DMS 273 (cell line): ENCODE results near the gene EPHB1.
"Not testable (repeated sequence)": the region's sequence is repeated elsewhere in the genome, so short reads cannot be mapped to it uniquely, and the experiment has no call there.

Experiments used
- DNase-seq: peaks from one replicate; lab custom pipeline; 2025; ENCODE audit not compliant: unreplicated experiment; lab: John Stamatoyannopoulos, UW

Gene EPHB1

DNA sequence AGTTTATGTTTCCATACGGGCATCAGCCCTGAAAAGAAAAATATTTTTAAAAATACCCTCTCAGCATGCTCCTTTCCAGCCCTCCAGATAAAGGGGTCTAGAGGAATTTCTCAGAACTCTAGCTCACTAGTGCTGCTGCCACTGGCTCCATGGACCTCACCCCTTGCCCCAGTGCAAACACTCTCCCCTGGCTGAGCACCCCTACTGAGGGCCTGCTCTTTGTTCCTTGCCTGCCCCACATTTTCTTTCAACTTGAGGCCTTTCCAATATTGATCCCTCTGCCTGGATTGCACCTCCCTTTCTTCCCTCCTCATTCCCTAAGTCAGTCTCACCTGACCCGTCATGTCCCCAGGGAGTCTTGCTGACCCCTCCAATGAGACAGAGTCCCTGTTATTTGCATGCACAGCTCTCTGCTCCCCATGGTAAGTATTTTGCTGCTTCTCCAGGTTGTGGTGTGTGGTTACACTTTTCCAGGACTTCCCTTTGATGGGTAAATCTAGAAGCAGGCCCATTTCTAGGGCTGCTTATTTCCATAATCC lies 196.5 kb downstream of the EPHB1 start:
- DNase-seq, result no peak

- no peak for DNase-seq
These were observed 197.1 kb downstream of the EPHB1 start for GRCh38 chr3:134992180-134992579.

GRCh38 chr3:134992586-134992985 lies 197.5 kb downstream of the EPHB1 start:
- no peak for DNase-seq

DNA sequence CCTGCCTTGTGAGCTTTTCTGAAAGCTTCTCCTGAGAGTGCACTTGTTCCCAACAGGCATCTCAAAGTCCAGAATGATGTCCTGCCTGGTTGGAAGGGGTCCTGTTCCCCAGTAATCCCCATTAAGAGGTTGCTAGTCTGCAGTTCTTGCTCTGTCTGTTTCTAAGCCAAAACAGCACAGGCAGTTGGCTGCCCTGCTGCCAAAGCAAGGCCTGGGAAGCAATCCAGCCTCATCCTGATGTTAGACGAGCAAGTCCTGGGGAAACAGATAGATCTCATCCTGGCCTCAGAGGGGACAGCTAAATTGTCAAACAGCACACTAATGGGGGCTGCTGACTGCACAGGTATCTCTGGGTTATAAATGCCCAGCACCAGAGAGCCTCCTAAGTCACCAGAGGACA lies 198.0 kb downstream of the EPHB1 start:
- no peak for DNase-seq

DNA sequence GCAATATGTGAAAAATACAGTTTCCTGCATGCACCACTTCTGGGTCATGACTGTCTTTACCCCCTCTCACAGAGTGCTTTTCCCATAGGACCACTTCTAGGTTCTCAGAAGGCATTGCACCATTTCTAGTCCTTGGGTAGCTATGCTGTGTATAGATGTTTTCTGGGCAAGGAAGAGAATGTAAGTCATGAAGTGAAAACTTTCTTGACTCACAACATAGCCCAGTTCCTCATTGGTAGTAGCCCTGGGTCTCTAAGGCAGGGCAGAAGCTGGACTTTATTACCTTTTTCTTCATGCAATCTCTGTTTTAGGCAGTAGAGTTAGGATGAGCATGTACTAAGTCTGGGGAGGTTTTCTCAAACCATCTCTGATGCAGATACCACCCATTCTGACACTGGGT lies 203.1 kb downstream of the EPHB1 start:
- no peak for DNase-seq

- DNase-seq, result no peak
These were observed 203.8 kb downstream of the EPHB1 start for GRCh38 chr3:134998855-134999254.

DNA sequence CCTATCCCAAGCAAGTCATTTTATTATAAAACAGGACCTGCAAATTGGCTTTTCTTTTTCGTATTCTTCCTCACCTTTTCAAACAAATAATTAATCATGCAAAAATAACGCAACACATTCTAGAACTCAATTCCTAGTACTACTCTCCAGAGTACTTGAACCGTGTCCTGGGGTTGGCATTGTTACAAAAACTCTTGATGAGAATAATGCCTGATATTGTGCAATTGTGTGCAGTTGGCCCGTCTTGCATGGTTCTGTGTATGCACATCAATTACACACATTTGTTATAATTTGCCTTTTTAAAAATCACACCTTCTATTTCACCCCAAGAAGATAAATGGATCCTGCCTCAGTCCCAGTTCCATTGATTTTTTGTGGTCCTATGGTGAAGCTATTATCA lies 205.4 kb downstream of the EPHB1 start:
- DNase-seq, result no peak

GRCh38 chr3:135005616-135006015 lies 210.6 kb downstream of the EPHB1 start:
- not testable (repeated sequence) for DNase-seq

DNA sequence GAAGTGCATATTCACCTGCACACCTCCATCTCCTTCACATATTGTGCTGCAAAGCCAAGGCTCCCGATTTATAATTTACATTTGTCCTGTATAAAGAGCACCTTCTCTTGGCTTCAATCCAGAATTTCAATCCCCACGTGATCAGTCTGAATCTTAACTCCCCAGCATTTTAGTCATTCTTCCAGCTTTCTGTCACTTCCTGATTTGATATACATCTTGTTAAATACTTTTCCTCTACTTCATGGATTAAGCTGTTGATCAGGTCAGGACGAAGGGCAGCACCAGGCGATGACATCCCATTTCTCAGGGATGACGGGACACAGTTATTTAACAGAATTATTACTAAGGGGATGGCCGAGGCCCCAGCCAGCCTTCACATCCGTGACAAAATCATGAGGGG lies 212.5 kb downstream of the EPHB1 start:
- no peak for DNase-seq

GRCh38 chr3:135008326-135008725 lies 213.3 kb downstream of the EPHB1 start:
- DNase-seq, result no peak

GRCh38 chr3:135009014-135009413 lies 214.0 kb downstream of the EPHB1 start:
- DNase-seq, result no peak

- DNase-seq, result no peak
These were observed 217.0 kb downstream of the EPHB1 start for GRCh38 chr3:135012101-135012500.

DNA sequence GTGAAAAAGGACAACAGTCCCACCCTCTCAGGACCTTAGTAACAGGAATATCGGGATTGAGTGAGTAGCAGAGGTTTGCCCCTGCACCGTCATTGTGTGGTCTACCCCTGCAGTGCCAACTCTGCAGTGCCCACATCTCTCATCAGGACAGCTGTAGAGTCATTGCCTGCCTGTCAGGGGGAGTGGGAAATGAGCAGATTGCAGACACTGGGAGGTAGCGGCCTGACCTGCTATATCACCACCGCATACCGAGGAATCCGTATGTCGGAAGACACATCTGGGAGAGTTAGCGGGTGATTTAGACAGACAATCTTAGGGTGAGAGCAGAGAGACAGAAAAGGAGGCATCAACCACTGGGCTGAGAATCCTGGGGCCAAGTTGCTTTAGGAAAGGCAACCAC lies 218.1 kb downstream of the EPHB1 start:
- DNase-seq, result no peak

DNA sequence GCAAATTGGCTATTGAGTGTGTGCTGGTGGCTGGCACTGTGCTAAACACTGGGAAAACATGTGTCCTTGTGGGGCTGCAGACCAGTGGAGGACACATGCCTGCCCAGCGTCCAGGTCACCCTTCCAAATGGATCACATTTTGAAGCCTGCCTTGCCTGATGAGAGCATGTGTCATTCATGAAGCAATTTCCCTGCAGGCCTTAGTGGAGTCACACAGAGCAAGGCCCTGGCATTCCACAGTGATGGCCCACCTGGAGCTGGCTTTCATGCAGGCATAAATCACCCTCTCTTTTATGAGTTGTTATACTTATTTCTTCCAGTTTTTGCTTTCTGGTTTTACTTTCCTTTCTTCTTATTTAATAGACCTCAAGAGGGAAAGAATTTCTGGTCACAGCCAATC lies 219.5 kb downstream of the EPHB1 start:
- no peak for DNase-seq

- DNase-seq, result no peak
These were observed 222.2 kb downstream of the EPHB1 start for GRCh38 chr3:135017003-135017893.

DNA sequence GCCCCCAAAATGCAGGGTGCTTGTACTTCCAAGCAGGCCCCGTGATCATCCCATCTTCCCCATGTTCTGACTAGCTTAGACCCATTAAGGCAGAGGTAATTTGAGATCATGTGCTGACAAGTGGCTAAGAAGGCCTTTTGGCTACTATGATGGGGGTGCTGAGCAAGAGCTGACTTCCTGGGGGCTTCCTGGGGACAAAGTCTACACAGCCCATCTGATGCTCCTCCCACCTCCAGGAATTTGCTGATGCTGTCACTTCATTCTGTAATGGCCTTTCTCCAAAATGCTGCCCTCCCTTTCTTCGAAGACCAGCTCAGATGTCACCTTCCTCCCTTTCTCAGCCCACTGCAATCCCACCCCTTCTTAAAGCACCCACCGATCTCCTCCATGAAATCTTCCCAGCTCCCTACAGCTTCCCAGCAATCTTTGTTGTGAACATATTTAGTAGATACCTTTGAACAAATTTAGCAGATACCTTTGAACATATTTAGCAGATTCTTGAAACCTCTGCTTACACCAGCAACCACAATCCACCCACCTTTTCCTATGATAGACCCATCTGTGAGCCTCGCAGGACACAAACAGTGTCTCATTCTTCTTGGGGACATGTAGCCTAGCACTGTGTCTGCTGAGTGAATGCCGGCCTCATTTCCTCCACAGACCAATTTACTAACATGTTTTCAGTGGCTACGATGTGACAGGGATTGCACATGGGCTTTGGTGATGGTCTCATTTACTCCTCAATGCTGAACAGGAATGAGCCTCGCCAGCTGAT lies 223.3 kb downstream of the EPHB1 start:
- no peak for DNase-seq

DNA sequence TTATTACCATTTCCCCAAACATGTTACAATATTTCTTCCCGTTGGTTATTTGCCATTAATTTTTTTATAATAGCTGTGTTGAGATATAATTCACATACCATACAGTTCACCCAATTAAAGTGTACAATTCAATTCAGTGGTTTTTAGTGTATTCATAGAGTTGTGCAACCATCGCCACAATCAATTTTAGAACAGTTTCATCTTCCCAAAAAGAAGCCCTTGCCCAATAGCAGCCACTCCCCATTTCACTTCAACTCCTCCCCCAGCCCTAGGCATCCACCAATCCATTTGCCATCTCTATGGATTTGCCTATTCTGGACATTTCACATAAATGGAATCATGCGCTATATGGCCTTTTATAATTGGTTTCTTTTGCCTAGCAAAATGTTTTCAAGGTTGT lies 225.1 kb downstream of the EPHB1 start:
- DNase-seq, result no peak

- DNase-seq, result no peak
These were observed 229.1 kb downstream of the EPHB1 start for GRCh38 chr3:135023996-135024658.

DNA sequence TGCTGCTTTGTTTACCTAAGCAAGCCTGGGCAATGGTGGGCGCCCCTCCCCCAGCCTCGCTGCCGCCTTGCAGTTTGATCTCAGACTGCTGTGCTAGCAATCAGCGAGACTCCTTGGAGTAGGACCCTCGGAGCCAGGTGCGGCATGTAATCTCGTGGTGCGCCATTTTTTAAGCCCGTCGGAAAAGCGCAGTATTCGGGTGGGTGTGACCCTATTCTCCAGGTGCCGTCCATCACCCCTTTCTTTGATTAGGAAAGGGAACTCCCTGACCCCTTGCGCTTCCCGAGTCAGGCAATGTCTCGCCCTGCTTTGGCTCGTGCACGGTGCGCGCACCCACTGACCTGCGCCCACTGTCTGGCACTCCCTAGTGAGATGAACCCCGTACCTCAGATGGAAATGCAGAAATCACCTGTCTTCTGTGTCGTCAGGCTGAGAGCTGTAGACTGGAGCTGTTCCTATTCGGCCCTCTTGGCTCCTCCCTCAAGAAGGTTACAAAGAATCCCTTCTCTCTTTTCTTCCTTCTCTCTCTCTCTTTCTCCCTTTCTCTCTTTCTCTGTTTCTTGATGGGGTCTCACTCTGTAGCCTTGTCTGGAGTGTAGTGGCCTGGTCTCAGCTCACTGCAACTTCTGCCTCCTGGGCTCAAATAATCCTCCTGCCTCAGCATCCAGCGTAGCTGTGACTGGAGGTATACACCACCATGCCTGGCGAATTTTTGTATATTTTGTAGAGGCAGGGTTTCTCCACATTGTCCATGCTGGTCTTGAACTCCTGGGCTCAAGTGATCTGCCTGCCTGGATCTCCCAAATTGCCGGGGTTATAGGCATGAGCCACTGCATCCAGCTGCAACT lies 235.9 kb downstream of the EPHB1 start:
- not testable (repeated sequence) for DNase-seq

DNA sequence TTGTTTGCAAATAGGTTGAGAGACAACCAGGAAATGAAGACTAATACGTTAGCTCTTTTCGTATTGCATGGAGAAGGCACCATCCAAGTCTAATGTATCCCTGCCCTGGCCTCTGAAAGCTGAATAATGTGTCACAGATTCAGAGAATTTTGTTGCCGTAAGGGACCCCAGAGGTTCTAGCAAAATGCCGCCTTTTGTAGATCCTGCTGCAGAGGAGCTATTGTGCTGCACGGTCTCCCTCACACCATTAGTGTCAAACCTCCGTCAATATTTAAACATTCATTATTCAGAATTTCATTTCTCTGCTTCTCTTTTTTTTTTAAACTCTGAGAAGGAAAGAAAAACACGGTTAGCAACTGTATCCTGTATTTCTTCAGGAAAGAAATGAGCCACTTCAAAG lies 238.7 kb downstream of the EPHB1 start:
- no peak for DNase-seq
